HUES64 (cell line): ENCODE measurements around the gene SIAH2. TPM values are rescaled to one million over a fixed set of nuclear protein-coding genes. Genes with fewer than 3 reads are reported as not detected.
"Not testable (repeated sequence)": the region's sequence is repeated elsewhere in the genome, so short reads cannot be mapped to it uniquely, and the experiment has no call there.

Experiments
- H3K27ac ChIP-seq: 2 replicates; pipeline ENCODE4 v1.7.0; 2013; ENCODE audit warnings: low read depth, low read length, inconsistent platforms
- H3K27me3 ChIP-seq: 2 replicates; pipeline ENCODE4 v1.6.1; 2013; ENCODE audit warnings: mild to moderate bottlenecking, low read length; ENCODE audit not compliant: insufficient read depth
- H3K36me3 ChIP-seq: 2 replicates; pipeline ENCODE4 v1.6.1; 2013; ENCODE audit warnings: mild to moderate bottlenecking, low read length; ENCODE audit not compliant: insufficient read depth
- H3K4me1 ChIP-seq: 2 replicates; pipeline ENCODE4 v1.6.1; 2013; ENCODE audit warnings: mild to moderate bottlenecking, low read length, moderate library complexity; ENCODE audit not compliant: insufficient read depth
- H3K4me3 ChIP-seq: 2 replicates; pipeline ENCODE4 v1.5.1; 2013; ENCODE audit warnings: mild to moderate bottlenecking, low read length, moderate library complexity
- H3K9ac ChIP-seq: 2 replicates; pipeline ENCODE4 v1.6.1; 2013; ENCODE audit warnings: mild to moderate bottlenecking, low read depth, low read length
- H3K9me3 ChIP-seq: 2 replicates; pipeline ENCODE4 v1.6.1; 2013; ENCODE audit warnings: low read depth, low read length; ENCODE audit not compliant: insufficient read depth
- WGBS: fragments of 150-250, 120-280 bp; methylation state at CpG from one replicate; pipeline ENCODE4 v1.1.7; 2013; ENCODE audit warnings: missing lambda C conversion rate; 5-methylcytosine and 5-hydroxymethylcytosine counted together
- polyA plus RNA-seq, 2 experiments: library from polyadenylated mRNA; stranded (reverse); fragments of 50-300 nt; gene quantifications; one replicate each; pipeline ENCODE4 v1.2.3, GENCODE V29; 2013

The SIAH2 gene
- polyA plus RNA-seq (2013, experiment 1 of 2): 7.8 TPM
- polyA plus RNA-seq (2013, experiment 2 of 2): 8.5 TPM

- Histone ChIP-seq H3K9ac (peak within 1 kb of the TSS; percentile 74), H3K36me3 (peaks cover 6% of the 10 kb centered on the region; the same call in 1 of the 2 replicates), H3K4me1 (peaks cover 31% of the 10 kb centered on the region), H3K4me3 (peak within 1 kb of the TSS; percentile 76), H3K27me3 (peaks cover 36% of the 10 kb centered on the region), H3K9me3 (no peaks in the 10 kb centered on the region), H3K27ac (no peak within 1 kb of the TSS)
- under 1% methylated on average over 70 of the region's 70 CpGs for WGBS
Observed at GRCh38 chr3:150763122-150763840, at the start of gene SIAH2. Gene SIAH2 (minus strand): TSS chr3:150763169. CDS start chr3:150762849, 320 bp downstream.

GRCh38 chr3:150811984-150812383, 49.0 kb upstream of the SIAH2 start:
- H3K4me3 ChIP-seq: no peak overlapping the region
- WGBS: 89% methylated on average over 5 of the region's 5 CpGs

GRCh38 chr3:150810641-150811040, 47.7 kb upstream of the SIAH2 start:
- Histone ChIP-seq H3K4me3 (no peak overlapping the region), H3K9me3 (no peaks in the 10 kb centered on the region), H3K27me3 (no peaks in the 10 kb centered on the region), H3K4me1 (peaks cover 15% of the 10 kb centered on the region), H3K27ac (no peak overlapping the region), H3K36me3 (no peaks in the 10 kb centered on the region), H3K9ac (no peak overlapping the region)
- 94% methylated on average over 1 of the region's 1 CpG for WGBS

More at GRCh38 chr3:150811984-150812383, 49.0 kb upstream of the SIAH2 start:
- Histone ChIP-seq H3K9ac (no peak overlapping the region), H3K4me1 (peaks cover 3% of the 10 kb centered on the region), H3K36me3 (no peaks in the 10 kb centered on the region), H3K27ac (no peak overlapping the region), H3K27me3 (no peaks in the 10 kb centered on the region), H3K9me3 (no peaks in the 10 kb centered on the region)

GRCh38 chr3:150806185-150806835, 43.3 kb upstream of the SIAH2 start:
- Histone ChIP-seq H3K4me3 (peak overlapping the region; percentile 7; the same call in 1 of the 2 replicates), H3K36me3 (no peaks in the 10 kb centered on the region), H3K9ac (0 out of 2 replicates have a peak overlapping the region, but pooled peaks have one; percentile 4), H3K27me3 (no peaks in the 10 kb centered on the region), H3K9me3 (no peaks in the 10 kb centered on the region), H3K4me1 (peaks cover 37% of the 10 kb centered on the region), H3K27ac (peak overlapping the region; percentile 86)
- 29% methylated on average over 3 of the region's 5 CpGs for WGBS

GRCh38 chr3:150805354-150805753, 42.4 kb upstream of the SIAH2 start:
- H3K36me3 ChIP-seq: no peaks in the 10 kb centered on the region
- 63% methylated on average over 2 of the region's 2 CpGs for WGBS
- H3K9me3 ChIP-seq: no peaks in the 10 kb centered on the region
- no peak overlapping the region for H3K9ac ChIP-seq
- no peak overlapping the region for H3K4me3 ChIP-seq
- peak overlapping the region; percentile 63; the same call in 1 of the 2 replicates for H3K27ac ChIP-seq
- peaks cover 37% of the 10 kb centered on the region for H3K4me1 ChIP-seq
- no peaks in the 10 kb centered on the region for H3K27me3 ChIP-seq

GRCh38 chr3:150803440-150803985, 40.5 kb upstream of the SIAH2 start:
- Histone ChIP-seq H3K4me1 (peaks cover 43% of the 10 kb centered on the region), H3K27ac (no peak overlapping the region), H3K9ac (no peak overlapping the region), H3K9me3 (no peaks in the 10 kb centered on the region), H3K27me3 (no peaks in the 10 kb centered on the region), H3K36me3 (no peaks in the 10 kb centered on the region), H3K4me3 (no peak overlapping the region)
- WGBS: 90% methylated on average over 9 of the region's 9 CpGs

- 93% methylated on average over 2 of the region's 2 CpGs for WGBS
- H3K27ac ChIP-seq: no peak overlapping the region
- H3K4me1 ChIP-seq: peaks cover 40% of the 10 kb centered on the region
- no peaks in the 10 kb centered on the region for H3K9me3 ChIP-seq
- H3K4me3 ChIP-seq: no peak overlapping the region
- no peak overlapping the region for H3K9ac ChIP-seq
- no peaks in the 10 kb centered on the region for H3K36me3 ChIP-seq
- H3K27me3 ChIP-seq: no peaks in the 10 kb centered on the region
Observed at GRCh38 chr3:150800722-150801121, 37.8 kb upstream of the SIAH2 start.

GRCh38 chr3:150798122-150798618, 35.2 kb upstream of the SIAH2 start:
- peak overlapping the region; percentile 6 for H3K27ac ChIP-seq
- H3K4me3 ChIP-seq: no peak overlapping the region
- 15% methylated on average over 4 of the region's 4 CpGs for WGBS

GRCh38 chr3:150797155-150797554, 34.2 kb upstream of the SIAH2 start:
- Histone ChIP-seq H3K36me3 (no peaks in the 10 kb centered on the region), H3K4me3 (no peak overlapping the region), H3K27ac (no peak overlapping the region), H3K9me3 (no peaks in the 10 kb centered on the region), H3K27me3 (no peaks in the 10 kb centered on the region), H3K4me1 (peaks cover 18% of the 10 kb centered on the region), H3K9ac (no peak overlapping the region)
- WGBS: 89% methylated on average over 2 of the region's 2 CpGs

More at GRCh38 chr3:150798122-150798618, 35.2 kb upstream of the SIAH2 start:
- Histone ChIP-seq H3K36me3 (no peaks in the 10 kb centered on the region), H3K27me3 (no peaks in the 10 kb centered on the region), H3K9ac (no peak overlapping the region), H3K4me1 (peaks cover 18% of the 10 kb centered on the region), H3K9me3 (no peaks in the 10 kb centered on the region)

GRCh38 chr3:150796527-150796926, 33.6 kb upstream of the SIAH2 start:
- WGBS: 95% methylated on average over 2 of the region's 2 CpGs
- peaks cover 18% of the 10 kb centered on the region for H3K4me1 ChIP-seq
- not testable (repeated sequence) for H3K4me3 ChIP-seq, H3K9ac ChIP-seq, H3K9me3 ChIP-seq, H3K27ac ChIP-seq, H3K36me3 ChIP-seq, H3K27me3 ChIP-seq

GRCh38 chr3:150793641-150794040, 30.7 kb upstream of the SIAH2 start:
- peaks cover 13% of the 10 kb centered on the region for H3K4me1 ChIP-seq
- 0 out of 2 replicates have a peak, but pooled peaks cover 1% of the 10 kb centered on the region for H3K27me3 ChIP-seq
- H3K9me3 ChIP-seq: no peaks in the 10 kb centered on the region
- no peak overlapping the region for H3K4me3 ChIP-seq
- WGBS: 92% methylated on average over 4 of the region's 4 CpGs
- no peak overlapping the region for H3K9ac ChIP-seq
- no peak overlapping the region for H3K27ac ChIP-seq
- no peaks in the 10 kb centered on the region for H3K36me3 ChIP-seq
